Activated CD8-positive, alpha-beta memory T cell treated with anti-CD3 and anti-CD28 coated beads, Interleukin-2, amount 50 U/mL, for 4 hours (primary cell): ENCODE data around the gene FAM111A.

Source experiments
- DNase-seq: peaks from one replicate; pipeline ENCODE4 v3.0.0-alpha.2; 2020

Gene FAM111A

DNA sequence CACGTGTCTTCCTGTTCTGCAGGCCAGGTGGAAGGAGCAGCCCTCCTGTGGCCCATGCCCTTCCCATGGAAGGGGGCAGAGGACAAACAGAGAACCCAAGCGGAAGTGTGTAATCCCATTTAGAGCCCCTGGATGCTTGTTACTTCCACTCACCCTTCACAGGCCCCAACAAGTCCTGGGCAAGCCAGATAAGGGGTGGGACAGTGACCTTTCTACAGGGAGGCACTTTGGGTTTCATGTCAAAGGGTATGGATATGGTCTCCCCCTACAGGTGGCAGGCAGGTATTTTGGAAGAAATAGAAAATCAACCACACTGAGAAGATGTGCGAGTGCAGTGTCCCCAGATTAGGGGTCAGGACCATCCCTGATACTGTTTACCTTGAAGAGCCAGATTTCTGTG is 58.7 kb downstream of the FAM111A start:
- DNase-seq: no peak
